Fibroblast of skin of left quadriceps (primary cell): ENCODE results near the gene SHC2.

Source experiments
- DNase-seq, 2 experiments: peaks; one replicate each; pipeline ENCODE4 v3.0.0-alpha.2; 2013; ENCODE audit warnings: low read depth in 2 of 2

Gene SHC2

GRCh38 chr19:372306-372890 lies 88.4 kb downstream of the SHC2 start:
- peak; percentile 14 to 15 for DNase-seq

DNA sequence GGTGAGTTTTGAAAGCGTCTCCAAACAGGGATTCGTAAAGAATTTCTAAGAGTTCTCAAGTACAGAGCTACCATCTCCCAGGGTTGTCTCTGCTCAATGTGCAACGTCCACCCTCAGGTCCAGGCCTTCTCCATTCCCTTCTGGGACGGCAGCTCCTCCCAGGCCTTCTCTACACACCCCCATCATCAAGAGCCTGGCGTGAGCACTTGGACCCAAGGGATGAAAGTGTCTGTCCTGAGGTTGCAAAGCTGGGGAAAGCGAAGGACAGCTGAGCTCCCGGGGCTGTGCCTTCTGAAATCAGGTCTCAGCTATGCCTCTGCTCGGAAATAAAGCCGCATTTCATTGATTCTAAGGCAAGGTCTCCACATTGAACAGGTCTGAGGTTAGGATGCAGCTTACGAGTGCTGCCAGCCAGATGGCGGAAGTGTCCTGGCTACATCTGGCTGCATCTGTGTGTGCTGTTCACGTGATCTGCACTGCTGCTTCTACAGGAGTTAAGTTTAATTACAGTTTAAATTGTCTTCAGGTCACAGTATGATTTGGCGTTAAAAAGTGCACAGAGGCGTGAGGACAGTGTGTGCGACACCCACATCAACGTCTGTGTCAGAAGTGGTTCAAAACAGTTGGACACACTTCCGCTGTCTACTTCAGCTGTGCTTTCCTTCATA lies 89.2 kb downstream of the SHC2 start:
- no peak for DNase-seq

DNA sequence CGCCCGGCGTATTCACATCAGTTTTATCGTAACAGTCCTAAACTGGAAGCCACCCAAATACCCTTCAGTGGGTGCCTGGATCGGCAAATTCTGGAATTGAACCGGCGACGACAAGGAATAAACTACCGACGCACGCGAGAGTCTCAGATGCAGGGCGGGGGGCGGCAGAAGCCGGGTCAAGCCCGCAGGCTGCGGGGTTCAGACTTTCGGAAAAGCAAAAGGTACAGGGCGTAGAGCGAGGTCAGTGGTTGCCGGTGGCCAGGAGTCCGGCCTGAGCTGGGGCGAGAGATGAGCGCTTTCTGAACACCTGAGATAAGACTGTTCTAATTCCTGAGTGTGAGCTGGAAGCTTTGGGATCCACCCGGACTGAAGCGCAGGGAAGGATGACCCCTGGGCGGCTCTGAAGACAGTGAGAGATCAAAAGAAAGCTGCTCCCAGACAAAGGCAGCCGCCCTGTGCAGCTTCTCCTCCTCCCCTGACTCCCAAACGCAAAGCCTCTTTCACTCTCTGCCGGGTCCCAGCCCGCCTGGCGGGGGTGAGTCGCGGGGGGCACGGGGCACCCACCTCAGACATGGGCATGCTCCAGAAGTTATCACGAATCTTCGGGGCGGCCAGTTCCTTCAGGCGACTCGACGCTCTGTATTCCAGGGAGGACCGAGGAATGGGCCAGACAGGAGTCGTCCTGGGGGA lies 90.0 kb downstream of the SHC2 start:
- DNase-seq: no peak

GRCh38 chr19:369876-370275 lies 91.0 kb downstream of the SHC2 start:
- DNase-seq: no peak

DNA sequence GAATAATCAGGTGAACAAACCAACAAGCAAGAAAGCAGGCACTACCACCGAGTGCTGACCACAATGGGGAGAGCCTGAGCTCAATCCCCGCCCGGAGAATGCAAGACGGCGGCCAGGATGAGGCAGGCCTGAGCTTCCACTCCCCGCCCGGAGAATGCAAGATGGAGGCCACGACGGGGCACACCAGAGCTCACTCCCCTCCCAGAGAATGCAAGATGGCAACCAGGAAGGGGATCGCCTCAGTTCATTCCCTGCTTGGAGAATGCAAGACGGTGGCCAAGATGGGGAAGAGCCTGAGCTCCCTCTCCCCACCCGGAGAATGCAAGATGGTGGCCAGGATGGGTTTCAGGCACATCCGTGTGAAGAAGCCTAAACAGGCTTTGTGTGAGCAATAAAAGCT lies 91.6 kb downstream of the SHC2 start:
- DNase-seq: no peak

DNA sequence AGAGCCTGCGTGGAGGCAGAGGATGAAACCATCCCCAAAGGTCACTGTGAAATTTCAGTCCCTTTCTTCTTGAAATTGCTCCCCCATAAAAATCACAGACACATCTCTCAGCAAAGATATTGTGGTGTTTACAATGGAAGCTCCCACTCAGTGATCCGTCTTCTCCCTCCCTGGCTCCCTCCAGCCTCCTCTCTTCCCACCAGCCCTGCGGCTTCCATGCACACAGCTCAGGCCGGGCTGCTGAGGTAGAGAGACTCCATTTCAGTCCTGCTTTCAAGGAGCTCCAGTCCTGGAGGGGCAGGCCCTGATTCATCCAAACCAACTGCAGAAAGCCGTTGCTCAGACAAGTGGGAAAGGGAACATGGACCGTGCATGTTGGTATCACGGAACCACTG lies 92.2 kb downstream of the SHC2 start:
- no peak for DNase-seq

- DNase-seq: no peak
Observed at GRCh38 chr19:367963-368629, 92.7 kb downstream of the SHC2 start.

GRCh38 chr19:367561-367960 lies 93.3 kb downstream of the SHC2 start:
- no peak for DNase-seq

DNA sequence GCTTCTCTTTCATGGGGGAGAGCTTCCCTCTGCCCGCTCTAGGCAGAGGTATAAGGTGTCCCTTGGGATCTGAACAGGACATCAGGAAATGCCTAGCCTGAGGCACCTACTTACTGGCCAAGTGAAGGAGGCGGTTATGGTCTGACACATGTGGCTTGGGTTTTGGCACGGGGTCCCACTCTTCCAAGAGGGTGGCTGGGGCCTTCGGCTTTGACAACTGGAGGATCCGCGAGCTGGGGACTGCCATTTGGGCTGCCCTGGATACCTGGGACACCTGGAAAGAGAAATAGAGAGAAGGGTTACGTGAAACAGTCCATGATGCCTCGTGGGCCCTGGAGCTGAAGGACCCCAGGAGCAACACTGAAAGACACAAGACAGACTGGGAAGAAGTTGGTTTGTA lies 93.9 kb downstream of the SHC2 start:
- DNase-seq: no peak
